CD8-positive, alpha-beta memory T cell (primary cell): ENCODE results near the gene SST. TPM values are rescaled to one million over a fixed set of nuclear protein-coding genes. Genes with fewer than 3 reads are reported as not detected.

ENCODE experiments used
- CTCF ChIA-PET: fragments of 350-600 bp; sonication (Branson Sonifier 250); formaldehyde crosslinking; loops from one replicate; lab custom pipeline; 2021; ENCODE audit warnings: antibody characterized with exemption; lab: Charles Lee
- POLR2A ChIA-PET: fragments of 350-600 bp; sonication (Branson Sonifier 250); formaldehyde crosslinking; loops from one replicate; lab custom pipeline; 2021; ENCODE audit warnings: antibody characterized with exemption; lab: Charles Lee
- DNase-seq, 5 donors: peaks; one replicate each; pipeline versions ENCODE4 v3.0.0 to v3.0.0-alpha.2; 2020 to 2022; ENCODE audit warnings: mixed read lengths in 1 of 5
- H3K27ac ChIP-seq: one replicate; pipeline ENCODE4 v1.7.0; 2013; ENCODE audit warnings: low read depth, mild to moderate bottlenecking, low read length, moderate library complexity
- H3K27me3 ChIP-seq: 2 replicates; pipeline ENCODE4 v1.7.0; 2013; ENCODE audit warnings: low read length, mild to moderate bottlenecking; ENCODE audit not compliant: insufficient read depth, poor library complexity, severe bottlenecking
- H3K36me3 ChIP-seq: 2 replicates; pipeline ENCODE4 v1.7.0; 2013; ENCODE audit warnings: mild to moderate bottlenecking, low read length, moderate library complexity; ENCODE audit not compliant: insufficient read depth
- H3K4me1 ChIP-seq: 2 replicates; pipeline ENCODE4 v1.7.0; 2013; ENCODE audit warnings: mild to moderate bottlenecking, low read length, moderate library complexity; ENCODE audit not compliant: insufficient read depth
- H3K4me3 ChIP-seq: 2 replicates; pipeline ENCODE4 v1.7.0; 2013; ENCODE audit warnings: mild to moderate bottlenecking, low read length
- H3K9me3 ChIP-seq: 2 replicates; pipeline ENCODE4 v1.7.0; 2013; ENCODE audit warnings: mild to moderate bottlenecking, low read length
- H3K27ac Mint-ChIP-seq, 8 donors: one replicate each; pipeline ENCODE4 v1.8.0; 2020 to 2021; ENCODE audit warnings: mixed read lengths in 8 of 8, mild to moderate bottlenecking in 6 of 8, inconsistent platforms in 3 of 8, moderate library complexity in 3 of 8
- H3K27me3 Mint-ChIP-seq, 2 donors: one replicate each; pipeline ENCODE4 v1.8.0; 2020 to 2021; ENCODE audit warnings: mixed read lengths in 2 of 2, mild to moderate bottlenecking in 1 of 2, moderate library complexity in 1 of 2
- H3K36me3 Mint-ChIP-seq, 3 donors: one replicate each; pipeline ENCODE4 v1.8.0; 2020 to 2021; ENCODE audit warnings: mixed read lengths in 3 of 3, inconsistent platforms in 1 of 3, mild to moderate bottlenecking in 1 of 3
- H3K4me1 Mint-ChIP-seq, 3 donors: one replicate each; pipeline ENCODE4 v1.8.0; 2020 to 2021; ENCODE audit warnings: mixed read lengths in 3 of 3, inconsistent platforms in 1 of 3, mild to moderate bottlenecking in 1 of 3
- H3K4me3 Mint-ChIP-seq, 7 donors: one replicate each; pipeline ENCODE4 v1.8.0; 2020 to 2021; ENCODE audit warnings: mixed read lengths in 7 of 7, mild to moderate bottlenecking in 6 of 7, moderate library complexity in 4 of 7, inconsistent platforms in 2 of 7
- H3K9me3 Mint-ChIP-seq, 5 donors: one replicate each; pipeline ENCODE4 v1.8.0; 2020 to 2022; ENCODE audit warnings: mixed read lengths in 5 of 5, mild to moderate bottlenecking in 3 of 5, moderate library complexity in 2 of 5, inconsistent platforms in 1 of 5
- polyA plus RNA-seq: library from polyadenylated mRNA; unstranded; fragments of 300-500 nt; fragmentation: Illumina TruSeq; gene quantifications from one replicate; pipeline ENCODE4 v1.2.3, GENCODE V29; 2021
- total RNA-seq, 2 experiments: library from RNA; stranded (reverse); gene quantifications; one replicate each; pipeline ENCODE4 v1.2.3, GENCODE V29; 2021

SST gene
- total and polyA plus RNA-seq, 3 experiments from 2014 or later: not detected

DNA sequence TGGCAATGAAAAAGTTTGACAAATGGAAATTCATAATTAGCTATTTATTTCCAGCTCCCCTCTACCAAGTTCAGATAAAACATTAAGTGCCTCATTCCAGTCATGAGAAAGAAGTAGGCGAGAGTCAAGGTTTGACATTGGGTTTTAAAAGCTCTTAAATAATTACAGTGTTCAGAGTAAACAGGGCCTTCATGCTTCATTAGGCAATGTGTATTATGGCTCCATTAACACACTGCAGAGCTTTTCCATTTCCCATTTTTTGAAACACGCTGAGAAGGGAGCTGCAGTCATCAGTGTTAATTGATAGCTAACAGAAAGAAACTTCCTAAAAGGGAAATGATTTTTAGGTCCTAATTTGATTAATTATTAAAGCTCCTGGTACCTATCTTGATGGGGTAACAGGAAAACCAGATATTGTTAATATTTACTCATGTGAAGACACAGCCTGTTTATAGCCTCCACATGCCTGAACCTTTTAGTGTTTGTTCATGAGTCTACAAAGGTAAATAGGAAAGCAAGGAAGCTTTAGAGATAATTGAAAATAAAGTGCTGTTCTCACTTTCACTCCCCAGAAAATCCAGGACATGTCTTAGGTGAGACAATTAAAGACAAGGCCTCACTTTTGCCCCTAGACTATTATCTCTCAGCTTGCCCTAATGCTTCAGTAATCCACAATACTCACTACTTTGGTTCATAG lies 28.7 kb downstream of the SST start:
- POLR2A ChIA-PET: no interaction called here
- H3K27me3 ChIP-seq: no peaks in the 10 kb centered on the region

DNA sequence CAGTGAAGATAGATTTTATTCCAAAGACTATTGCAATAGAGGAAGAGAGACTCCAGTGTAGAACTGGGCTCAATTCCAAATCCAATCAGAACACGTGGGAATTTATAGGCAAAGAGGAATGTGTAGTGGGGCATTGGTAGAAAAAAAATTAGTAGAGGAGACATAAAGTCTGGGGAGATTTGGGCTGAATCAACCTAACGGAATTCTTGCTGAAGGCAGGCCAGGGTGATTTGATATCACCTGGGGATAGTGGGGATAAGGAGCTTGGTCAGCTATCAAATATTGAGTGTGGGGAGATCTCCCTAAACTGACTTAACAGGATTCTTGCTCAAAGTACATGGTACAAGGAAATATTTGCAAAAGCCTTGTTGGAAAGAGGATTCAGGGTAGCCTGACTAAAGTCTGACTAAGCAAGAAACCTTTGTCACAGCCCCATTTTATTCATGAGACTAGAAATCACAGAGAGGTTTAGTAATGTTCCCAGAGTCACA lies 29.6 kb downstream of the SST start:
- POLR2A ChIA-PET: no interaction called here
- Mint-ChIP-seq H3K9me3 (peaks cover 0 to 8% (median 2%) of the 10 kb centered on the region in 5 donors), H3K27me3 (peaks cover 14 to 37% of the 10 kb centered on the region in 2 donors), H3K27ac (no peak overlapping the region), H3K4me3 (no peak overlapping the region), H3K36me3 (peaks cover 0 to 8% (median 0%) of the 10 kb centered on the region in 3 donors), H3K4me1 (no peaks in the 10 kb centered on the region)
- CTCF ChIA-PET: no interaction called here
- Histone ChIP-seq H3K36me3 (no peaks in the 10 kb centered on the region), H3K4me3 (no peak overlapping the region), H3K27me3 (no peaks in the 10 kb centered on the region), H3K9me3 (no peaks in the 10 kb centered on the region), H3K4me1 (no peaks in the 10 kb centered on the region), H3K27ac (no peak overlapping the region)
- no peak for DNase-seq

More for the DNA sequence above, 28.7 kb downstream of the SST start:
- Histone ChIP-seq H3K9me3 (no peaks in the 10 kb centered on the region), H3K36me3 (no peaks in the 10 kb centered on the region), H3K4me1 (no peaks in the 10 kb centered on the region), H3K4me3 (no peak overlapping the region), H3K27ac (no peak overlapping the region)
- Mint-ChIP-seq H3K27me3 (peaks cover 13 to 39% of the 10 kb centered on the region in 2 donors), H3K4me3 (no peak overlapping the region), H3K4me1 (no peaks in the 10 kb centered on the region), H3K9me3 (peaks cover 0 to 8% (median 0%) of the 10 kb centered on the region in 5 donors), H3K27ac (no peak overlapping the region), H3K36me3 (peaks cover 0 to 5% (median 0%) of the 10 kb centered on the region in 3 donors)
- CTCF ChIA-PET: no interaction called here
- no peak for DNase-seq

DNA sequence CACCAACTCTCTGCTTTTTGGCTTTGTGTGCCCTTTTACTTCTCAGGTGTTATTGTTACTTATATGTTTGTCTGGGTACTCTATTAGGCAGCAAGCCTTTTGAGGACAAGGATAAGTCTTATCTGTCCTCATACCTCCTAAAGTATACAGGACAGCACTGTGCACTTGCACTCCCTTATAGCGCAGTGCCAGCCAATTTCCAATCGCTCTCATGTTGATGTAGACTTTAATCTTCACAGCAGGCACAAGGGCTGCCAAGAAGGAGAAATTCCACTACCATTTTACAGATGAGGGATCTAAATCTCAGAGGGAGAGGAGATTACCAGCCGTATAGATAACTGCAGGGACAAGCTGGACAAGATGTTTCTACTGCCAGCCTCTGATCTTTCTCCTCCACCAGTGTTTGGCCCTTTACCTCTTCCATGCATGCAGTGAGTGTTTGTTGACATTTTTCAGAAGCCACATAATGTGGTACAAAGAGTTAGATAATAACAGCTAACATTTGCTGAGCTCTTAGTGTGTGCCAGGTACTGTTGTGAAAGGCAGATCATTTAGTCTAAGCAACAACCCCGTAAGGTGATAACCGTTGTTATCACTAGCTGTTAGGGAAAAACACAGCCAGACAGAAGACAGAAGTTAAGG lies 30.1 kb downstream of the SST start:
- ChIA-PET POLR2A (no interaction called here), CTCF (no interaction called here)
- Histone ChIP-seq H3K27ac (no peak overlapping the region), H3K9me3 (no peaks in the 10 kb centered on the region), H3K27me3 (no peaks in the 10 kb centered on the region), H3K4me1 (no peaks in the 10 kb centered on the region), H3K36me3 (no peaks in the 10 kb centered on the region), H3K4me3 (no peak overlapping the region)
- Mint-ChIP-seq H3K4me1 (no peaks in the 10 kb centered on the region), H3K9me3 (peaks cover 3 to 9% (median 5%) of the 10 kb centered on the region in 5 donors), H3K36me3 (peaks cover 0 to 8% (median 0%) of the 10 kb centered on the region in 3 donors), H3K4me3 (no peak overlapping the region), H3K27ac (no peak overlapping the region), H3K27me3 (peaks cover 14 to 33% of the 10 kb centered on the region in 2 donors)
- DNase-seq: no peak

DNA sequence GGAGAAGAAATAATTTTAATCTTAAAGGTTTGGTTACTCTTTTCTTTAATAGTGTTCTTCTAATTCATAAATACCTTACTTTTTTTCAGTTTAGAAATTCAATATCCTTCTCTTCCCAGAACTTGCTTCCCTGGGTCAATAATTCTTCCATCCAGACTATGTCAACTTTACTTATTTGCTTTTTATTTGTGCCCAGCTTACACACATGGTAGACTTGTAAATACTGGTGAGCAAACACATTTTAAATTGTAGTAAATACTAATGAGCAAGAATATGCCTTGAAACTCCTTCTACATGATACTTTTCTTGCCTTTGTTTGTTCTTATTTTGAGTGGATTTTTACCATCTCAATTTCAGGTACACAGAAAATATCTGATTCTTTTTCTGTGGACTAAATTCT lies 33.7 kb downstream of the SST start:
- Histone ChIP-seq H3K4me3 (no peak overlapping the region), H3K27me3 (no peaks in the 10 kb centered on the region), H3K9me3 (no peaks in the 10 kb centered on the region), H3K36me3 (no peaks in the 10 kb centered on the region), H3K27ac (no peak overlapping the region), H3K4me1 (no peaks in the 10 kb centered on the region)
- H3K36me3 Mint-ChIP-seq: peaks cover 0 to 8% (median 0%) of the 10 kb centered on the region in 3 donors
- H3K27me3 Mint-ChIP-seq: peaks cover 9 to 38% of the 10 kb centered on the region in 2 donors
- no peaks in the 10 kb centered on the region for H3K4me1 Mint-ChIP-seq
- H3K27ac Mint-ChIP-seq: no peak overlapping the region
- no peak overlapping the region for H3K4me3 Mint-ChIP-seq
- ChIA-PET POLR2A (no interaction called here), CTCF (no interaction called here)
- DNase-seq: no peak
- H3K9me3 Mint-ChIP-seq: peaks cover 7 to 11% (median 9%) of the 10 kb centered on the region in 5 donors

DNA sequence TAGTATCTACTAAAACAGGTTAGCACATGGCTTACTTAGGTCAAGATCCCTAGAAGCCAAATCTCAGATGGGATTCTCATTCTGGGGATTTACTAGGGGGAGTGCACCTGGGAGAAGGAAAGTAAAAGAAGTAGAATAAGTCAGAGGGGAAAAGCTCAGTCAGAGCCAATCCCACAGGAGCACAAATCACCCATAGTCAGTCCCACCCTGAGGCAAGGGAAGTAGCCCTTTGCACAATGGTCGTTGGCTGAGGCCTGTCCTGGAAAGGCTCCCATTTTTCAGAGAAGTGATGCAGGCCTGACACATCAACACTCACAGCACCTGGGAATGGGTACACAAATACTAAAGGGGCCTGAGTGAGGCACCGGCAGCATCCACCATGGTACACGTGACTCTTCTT lies 39.8 kb downstream of the SST start:
- Histone ChIP-seq H3K27ac (no peak overlapping the region), H3K36me3 (no peaks in the 10 kb centered on the region), H3K4me3 (no peak overlapping the region), H3K4me1 (no peaks in the 10 kb centered on the region), H3K9me3 (no peaks in the 10 kb centered on the region), H3K27me3 (no peaks in the 10 kb centered on the region)
- Mint-ChIP-seq H3K27me3 (peaks cover 3 to 24% of the 10 kb centered on the region in 2 donors), H3K4me1 (no peaks in the 10 kb centered on the region), H3K36me3 (no peaks in the 10 kb centered on the region), H3K4me3 (no peak overlapping the region), H3K27ac (no peak overlapping the region), H3K9me3 (peaks cover 5 to 9% (median 7%) of the 10 kb centered on the region in 5 donors)
- CTCF ChIA-PET: no interaction called here
- DNase-seq: no peak
- POLR2A ChIA-PET: no interaction called here

DNA sequence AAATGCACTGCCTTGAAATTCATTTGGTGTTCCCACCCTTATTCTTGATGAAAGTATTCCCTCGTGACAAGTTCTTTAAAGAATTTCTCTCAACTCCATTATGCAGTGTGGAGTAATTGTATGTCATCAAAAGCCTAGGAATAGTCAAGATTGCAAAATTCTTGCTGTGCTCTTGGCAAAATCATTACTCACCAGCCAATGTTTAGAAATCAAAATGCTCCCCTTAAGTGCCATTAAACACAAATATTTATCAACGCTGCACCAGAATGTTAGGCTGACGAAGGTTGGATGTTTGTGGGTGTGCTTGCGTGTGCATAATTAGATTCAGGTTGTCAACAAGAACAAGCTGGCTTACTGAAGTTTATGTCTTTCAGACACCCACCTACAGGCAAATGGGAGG lies 40.5 kb downstream of the SST start:
- Mint-ChIP-seq H3K27me3 (peaks cover 5 to 26% of the 10 kb centered on the region in 2 donors), H3K4me3 (no peak overlapping the region), H3K27ac (no peak overlapping the region), H3K36me3 (no peaks in the 10 kb centered on the region), H3K9me3 (peaks cover 0 to 2% (median 0%) of the 10 kb centered on the region in 5 donors), H3K4me1 (no peaks in the 10 kb centered on the region)
- Histone ChIP-seq H3K36me3 (no peaks in the 10 kb centered on the region), H3K4me1 (no peaks in the 10 kb centered on the region), H3K9me3 (no peaks in the 10 kb centered on the region), H3K27ac (no peak overlapping the region), H3K27me3 (no peaks in the 10 kb centered on the region), H3K4me3 (no peak overlapping the region)
- ChIA-PET POLR2A (no interaction called here), CTCF (no interaction called here)
- DNase-seq: no peak

DNA sequence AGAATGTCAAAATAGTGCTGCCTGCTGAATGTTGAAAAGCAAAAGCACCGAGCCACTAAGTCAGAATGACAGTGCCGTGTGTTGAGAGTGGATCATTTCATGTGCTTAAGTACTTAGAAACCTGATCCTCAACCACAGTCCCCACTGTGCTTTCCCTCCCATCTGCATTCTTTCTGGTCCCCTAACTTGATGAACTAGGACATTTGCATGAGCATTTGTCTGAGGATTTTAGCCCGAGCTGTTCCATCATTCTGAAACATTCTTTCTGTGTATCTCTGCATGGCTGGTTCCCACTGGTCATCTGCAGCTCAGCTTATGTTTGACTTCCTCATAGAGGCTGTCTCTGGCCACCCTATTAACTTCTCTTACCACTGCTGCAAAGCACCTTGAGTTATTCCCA lies 42.0 kb downstream of the SST start:
- Histone ChIP-seq H3K27me3 (no peaks in the 10 kb centered on the region), H3K27ac (no peak overlapping the region), H3K4me1 (no peaks in the 10 kb centered on the region), H3K4me3 (no peak overlapping the region), H3K36me3 (no peaks in the 10 kb centered on the region), H3K9me3 (no peaks in the 10 kb centered on the region)
- Mint-ChIP-seq H3K4me1 (no peaks in the 10 kb centered on the region), H3K4me3 (no peak overlapping the region), H3K27ac (no peak overlapping the region), H3K36me3 (no peaks in the 10 kb centered on the region), H3K9me3 (no peaks in the 10 kb centered on the region), H3K27me3 (peaks cover 7 to 35% of the 10 kb centered on the region in 2 donors)
- CTCF ChIA-PET: no interaction called here
- DNase-seq: no peak
- POLR2A ChIA-PET: no interaction called here

DNA sequence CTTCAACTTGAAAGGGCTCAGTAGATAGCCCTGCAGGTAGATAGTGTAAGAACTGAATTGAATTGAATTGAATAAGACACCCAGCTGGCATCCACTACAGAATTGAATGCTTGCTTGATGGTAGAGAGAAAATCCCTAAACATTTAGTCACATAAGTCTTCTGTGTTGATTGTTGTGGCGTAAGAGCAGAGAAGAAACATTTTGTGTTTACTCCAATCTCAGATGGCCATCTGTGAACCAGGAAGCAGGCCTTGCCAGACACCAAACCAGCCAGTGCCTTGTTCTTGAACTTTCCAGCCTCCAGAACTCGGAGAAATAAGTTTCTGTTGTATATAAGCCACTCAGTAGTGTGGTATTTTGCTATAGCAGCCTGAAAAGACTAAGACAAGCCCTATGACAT lies 43.6 kb downstream of the SST start:
- no peak overlapping the region for H3K27ac Mint-ChIP-seq
- POLR2A ChIA-PET: no interaction called here
- no peak overlapping the region for H3K27ac ChIP-seq
- CTCF ChIA-PET: no interaction called here
- no peaks in the 10 kb centered on the region for H3K9me3 ChIP-seq
- H3K9me3 Mint-ChIP-seq: no peaks in the 10 kb centered on the region
- no peaks in the 10 kb centered on the region for H3K4me1 Mint-ChIP-seq
- H3K4me3 Mint-ChIP-seq: no peak overlapping the region
- H3K4me3 ChIP-seq: no peak overlapping the region
- no peaks in the 10 kb centered on the region for H3K36me3 ChIP-seq
- H3K27me3 Mint-ChIP-seq: peaks cover 7 to 31% of the 10 kb centered on the region in 2 donors
- no peaks in the 10 kb centered on the region for H3K36me3 Mint-ChIP-seq
- H3K4me1 ChIP-seq: no peaks in the 10 kb centered on the region
- DNase-seq: no peak
- no peaks in the 10 kb centered on the region for H3K27me3 ChIP-seq
